HG03159 (cell line): ENCODE results near the gene SNHG17.
"Not testable (repeated sequence)": the region's sequence is repeated elsewhere in the genome, so short reads cannot be mapped to it uniquely, and the experiment has no call there.

Experiments
- ATAC-seq: cut with Tn5 transposase; IDR thresholded peaks from one replicate; pipeline ENCODE4 v1.9.1; 2021; ENCODE audit warnings: mild to moderate bottlenecking, moderate library complexity; ENCODE audit not compliant: unreplicated experiment

Gene SNHG17

DNA sequence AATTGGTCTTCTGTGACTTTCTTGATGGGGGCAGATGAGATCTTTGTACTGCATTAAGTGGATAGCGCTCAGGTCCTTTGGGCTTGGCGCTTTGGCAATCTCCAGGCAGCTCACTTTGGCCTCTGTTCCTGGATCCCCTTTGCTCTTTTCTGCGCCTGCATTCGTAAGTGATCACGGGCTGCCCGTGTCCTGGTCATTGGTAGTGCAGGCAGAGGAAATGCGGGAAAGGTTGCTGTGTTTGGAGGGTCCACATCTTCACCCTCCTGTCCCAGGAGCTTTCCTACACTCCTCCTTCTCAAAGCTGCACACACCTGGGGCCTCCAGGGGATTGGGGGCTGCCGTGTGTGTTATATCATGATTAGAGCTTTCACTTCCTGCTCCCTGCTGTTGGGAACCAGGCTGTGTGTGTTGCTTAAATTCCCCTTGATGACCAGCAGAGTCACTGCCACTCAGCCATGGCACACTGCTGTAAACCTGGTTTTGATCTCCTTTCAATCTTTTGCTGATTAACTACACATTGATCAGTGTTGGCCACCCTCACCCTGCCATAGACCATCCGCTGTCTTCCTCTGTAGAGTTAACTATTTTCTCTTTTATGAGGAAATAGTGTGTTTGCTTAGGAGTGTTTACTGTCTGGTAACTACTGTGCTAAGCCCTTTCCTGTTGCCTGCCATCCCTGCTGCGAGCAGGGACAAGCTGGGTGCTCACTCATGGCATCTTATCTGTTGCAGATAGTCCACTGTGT lies 13.0 kb upstream of the SNHG17 start:
- ATAC-seq = no peak

DNA sequence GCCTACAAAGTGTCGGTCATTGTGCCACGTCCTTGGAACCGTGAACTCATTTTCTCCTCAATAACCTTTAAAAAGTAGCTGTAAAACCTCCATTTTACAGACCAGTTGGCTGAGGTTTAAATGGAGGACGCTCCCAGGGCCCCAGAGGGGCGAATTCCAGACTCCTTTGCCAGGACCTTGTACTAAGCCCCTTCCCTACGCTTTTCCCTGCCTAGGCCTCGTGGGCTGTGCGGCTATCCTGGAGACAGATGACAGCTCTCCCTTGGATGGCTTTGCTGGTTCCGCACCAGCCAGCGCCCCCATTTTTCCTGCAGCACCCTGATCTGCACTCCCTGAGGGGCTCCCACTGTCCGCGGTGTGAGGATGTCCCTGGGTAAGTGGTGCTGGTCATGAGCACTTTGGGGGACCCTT lies 12.1 kb upstream of the SNHG17 start:
- no peak for ATAC-seq

DNA sequence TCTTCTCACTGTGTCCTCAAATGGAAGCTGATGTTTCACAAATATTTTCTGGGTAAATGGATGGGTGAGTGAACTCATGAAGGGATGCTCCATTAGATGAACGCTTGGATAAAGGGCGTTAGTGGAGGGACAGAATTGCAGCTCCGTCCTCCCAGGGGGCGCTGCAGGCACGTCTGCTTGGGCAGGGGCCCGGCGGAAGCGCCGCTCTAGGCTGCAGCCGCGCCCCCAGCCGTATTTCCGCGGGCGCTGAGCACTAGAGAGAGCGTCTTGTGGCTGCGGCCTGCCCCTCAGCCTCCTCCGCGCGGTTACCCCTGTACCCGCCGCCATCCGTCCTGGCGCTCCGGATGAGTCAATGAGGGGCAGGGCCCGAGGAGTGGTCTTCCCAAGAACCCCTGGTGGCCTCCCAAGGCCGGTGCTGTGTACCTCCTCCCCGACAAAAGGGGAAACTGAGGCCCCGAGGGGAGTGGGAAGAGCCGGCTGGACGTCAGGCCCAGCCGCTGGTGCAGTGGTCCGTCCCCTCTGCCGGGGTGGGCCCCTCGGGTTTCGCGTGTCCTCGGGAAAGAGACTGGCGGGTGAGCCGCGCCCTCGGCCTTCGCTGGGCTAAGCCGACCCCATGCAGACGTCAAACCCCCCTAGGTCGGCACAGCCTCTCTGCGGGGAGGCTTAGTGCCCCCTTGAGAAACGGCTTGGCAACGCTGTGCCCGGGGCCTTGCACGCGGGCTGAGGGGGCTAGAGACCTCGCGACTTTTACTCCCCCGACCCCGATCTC lies 11.5 kb upstream of the SNHG17 start:
- peak; percentile 79 for ATAC-seq

DNA sequence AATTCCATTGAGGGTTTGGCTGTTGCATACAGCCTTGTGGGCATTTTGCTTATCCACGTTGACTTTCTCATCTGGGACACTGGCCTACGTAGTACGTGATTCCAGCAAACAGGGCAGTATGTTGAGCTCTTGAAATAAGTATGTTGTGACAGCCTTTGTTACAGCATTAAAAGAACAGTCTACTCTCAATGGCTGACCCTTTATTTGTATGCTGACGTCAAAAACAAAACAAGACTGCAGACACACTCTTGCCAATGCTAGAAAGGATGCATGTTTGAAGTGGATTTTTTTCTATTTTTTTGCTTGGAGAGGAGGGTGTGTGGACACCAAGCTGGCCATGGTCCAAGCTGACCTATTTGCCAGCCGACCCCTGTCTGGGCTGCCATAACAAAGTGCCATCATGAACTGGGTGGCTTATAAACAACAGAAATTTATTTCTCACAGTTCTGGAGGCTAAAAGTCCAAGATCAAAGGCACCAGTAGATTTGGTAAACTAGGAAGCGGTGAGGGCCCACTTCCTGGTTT lies 10.8 kb upstream of the SNHG17 start:
- peak; percentile 12 for ATAC-seq

DNA sequence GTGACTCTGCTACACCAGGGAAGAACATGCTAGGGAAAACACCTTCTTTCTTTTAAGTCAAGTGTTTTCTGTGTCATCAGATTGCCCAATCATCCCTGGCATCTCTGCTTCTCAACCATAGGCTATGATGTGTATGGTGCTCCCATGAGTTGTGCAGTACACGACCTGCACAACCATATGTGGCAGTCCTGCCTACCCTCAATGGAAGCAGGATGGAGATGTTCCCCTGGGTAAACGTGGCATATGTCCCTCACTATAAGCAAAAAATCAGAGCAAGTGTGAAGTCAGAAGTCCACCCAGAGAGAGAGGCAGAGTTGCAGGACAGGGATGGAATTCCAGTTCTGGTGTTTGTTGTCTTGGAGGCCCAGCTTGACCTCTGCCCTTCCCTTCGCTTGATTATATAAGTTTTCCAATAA lies 10.3 kb upstream of the SNHG17 start:
- ATAC-seq = no peak

DNA sequence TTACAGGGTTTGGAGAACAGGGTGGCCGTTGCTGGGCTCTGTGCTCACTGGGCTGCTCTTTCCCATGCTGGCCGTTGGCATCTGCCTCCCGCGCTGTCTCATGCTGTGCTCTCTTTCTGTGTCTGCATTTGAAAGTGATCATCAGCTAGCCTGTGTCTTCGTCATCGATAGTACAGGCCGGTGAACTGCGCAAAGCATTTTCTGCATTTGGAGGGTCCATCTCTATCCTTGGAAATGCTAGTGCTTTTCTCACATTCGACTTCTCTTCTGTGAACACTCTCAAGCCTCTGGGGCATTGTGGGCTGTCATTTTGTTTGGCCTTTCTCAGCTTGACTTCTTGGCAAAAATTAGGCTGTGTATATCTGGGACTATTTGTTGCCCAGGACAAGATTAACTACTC lies 6.8 kb upstream of the SNHG17 start:
- ATAC-seq = no peak

DNA sequence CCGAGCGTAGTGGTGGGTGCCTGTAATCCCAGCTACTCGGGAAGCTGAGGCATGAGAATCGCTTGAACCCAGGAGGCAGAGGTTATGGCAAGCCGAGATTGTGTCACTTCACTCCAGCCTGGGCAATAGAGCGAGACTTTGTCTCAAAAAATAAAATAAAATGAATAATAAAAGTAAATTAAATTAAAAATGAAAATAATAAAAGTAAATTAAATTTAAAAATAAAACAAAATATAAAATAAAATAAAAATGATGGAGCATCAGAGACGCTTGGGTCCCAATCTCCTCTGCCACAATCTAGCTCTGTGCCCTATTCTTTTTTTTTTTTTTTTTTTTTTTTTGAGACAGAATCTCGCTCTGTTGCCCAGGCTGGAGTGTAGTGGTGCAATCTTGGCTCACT lies 6.0 kb upstream of the SNHG17 start:
- not testable (repeated sequence) for ATAC-seq

DNA sequence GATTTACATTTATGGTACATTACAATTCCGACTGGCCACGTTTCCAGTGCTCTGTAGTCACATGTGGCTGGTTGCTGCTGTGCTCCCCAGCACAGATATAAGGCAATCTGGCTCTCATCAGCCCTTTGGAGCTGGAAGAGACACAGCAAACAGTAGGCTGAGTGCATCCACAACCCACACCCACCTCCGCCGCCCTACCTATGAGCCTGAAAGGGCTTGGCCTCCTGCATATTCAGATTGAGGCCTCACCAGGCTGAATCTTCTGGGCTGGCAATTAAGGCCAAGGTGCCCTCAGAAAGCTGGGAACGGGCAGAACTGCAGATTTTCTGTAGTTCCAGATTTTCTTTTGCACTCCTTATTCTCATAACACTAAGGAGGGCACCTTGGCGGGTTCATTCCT lies 2.7 kb upstream of the SNHG17 start:
- ATAC-seq = no peak

DNA sequence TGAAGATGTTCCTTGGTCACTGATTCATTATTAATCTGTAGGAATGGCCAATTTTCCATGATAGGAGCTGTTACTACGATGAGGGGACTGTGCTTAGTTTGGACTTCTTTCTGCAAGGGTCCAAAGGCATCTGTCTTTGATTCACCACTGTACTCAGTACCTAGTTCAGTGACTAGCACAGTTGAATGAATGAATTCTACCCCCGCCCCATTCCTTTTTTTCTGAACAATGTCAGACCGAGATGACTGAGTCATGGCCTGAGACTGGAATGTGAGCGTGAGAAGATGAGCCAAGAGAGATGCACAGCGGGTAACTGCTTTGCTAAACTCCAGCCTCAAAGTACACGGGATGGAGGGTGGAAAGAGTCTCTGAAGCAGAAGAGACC lies 419 bp upstream of the SNHG17 start:
- ATAC-seq = no peak

DNA sequence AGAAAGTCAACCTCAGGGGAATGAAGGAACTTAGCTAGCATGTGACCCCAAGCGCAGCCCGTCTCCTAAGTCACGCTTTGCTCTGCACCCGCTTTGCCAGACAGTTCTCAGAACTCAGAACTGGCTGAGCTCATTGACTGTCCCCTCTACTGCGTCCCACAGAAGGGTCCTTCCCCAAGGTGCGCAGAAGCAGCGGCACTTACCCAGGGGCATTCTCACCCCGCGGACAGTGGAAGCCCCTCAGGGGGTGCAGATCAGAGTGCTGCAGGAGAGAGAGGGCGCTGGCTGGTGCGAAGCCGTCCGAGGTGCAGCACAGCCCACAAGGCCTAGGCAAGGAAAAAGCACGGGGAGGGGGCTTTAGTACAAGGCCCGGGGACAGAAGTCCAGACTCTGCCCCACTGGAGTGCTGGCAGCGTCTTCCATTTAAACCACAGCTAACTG lies 807 bp downstream of the SNHG17 start:
- peak; percentile 40 for ATAC-seq

DNA sequence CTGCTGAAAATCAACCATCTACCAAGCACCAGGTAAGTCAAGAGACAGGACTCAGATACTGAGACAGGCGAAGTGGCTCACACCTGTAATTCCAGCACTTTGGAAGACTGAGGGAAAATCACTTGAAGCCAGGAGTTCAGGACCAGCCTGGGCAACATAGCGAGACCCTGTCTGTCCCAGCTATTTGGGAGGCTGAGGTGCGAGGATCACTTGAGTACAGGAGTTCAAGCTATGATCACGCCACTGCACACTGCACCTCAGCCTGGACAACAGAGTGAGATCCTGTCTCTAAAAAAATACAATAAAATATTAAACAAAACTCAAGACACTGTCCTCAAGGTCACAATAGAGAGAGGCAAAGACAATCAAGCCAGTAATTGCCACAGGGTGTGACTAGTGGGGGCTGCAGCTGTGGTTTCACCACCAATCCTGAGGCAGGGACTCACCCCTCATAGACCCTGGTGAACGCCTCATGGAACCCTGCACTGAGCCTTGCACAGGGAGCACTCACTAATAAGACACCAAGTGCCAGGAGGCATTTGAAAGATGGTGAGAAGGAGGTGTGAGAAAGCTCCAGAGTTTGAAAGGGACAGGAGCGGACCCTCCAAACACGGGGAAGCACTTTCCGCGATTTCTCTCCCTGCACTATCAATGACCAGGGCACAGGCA lies 1.7 kb downstream of the SNHG17 start:
- no peak for ATAC-seq

DNA sequence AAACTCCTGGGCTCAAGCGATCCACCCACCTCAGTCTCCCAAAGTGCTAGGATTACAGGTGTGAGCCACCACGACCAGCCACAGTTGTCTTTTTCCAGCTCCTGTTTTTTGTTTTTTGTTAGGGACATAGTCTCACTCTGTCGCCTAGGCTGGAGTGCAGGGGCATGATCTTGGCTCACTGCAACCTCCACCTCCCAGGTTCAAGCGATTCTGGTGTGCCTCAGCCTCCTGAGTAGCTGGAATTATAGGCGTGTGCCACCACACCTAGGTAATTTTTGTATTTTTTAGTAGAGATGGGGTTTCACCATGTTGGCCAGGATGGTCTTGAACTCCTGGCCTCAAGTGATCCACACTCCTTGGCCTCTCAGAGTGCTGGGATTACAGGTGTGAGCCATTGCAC lies 2.3 kb downstream of the SNHG17 start:
- ATAC-seq = not testable (repeated sequence)

DNA sequence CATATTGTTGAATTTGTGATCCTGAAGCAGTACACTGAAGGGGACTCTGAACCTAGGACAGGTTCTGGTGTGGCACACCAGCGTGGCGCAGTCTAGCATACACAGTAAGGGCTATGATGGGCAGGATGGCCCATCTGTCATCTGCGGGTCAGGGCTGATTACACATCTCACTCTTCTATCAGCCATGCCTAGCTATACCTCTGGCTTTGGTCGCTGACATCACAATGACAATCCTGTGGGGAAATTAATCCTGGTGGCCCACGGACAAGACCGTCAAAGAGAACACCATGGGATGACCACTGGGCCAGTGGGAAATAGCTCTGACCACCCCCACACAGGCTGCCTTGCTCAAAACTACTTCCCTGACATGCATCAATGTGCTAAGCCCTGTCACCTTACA lies 2.8 kb downstream of the SNHG17 start:
- ATAC-seq = no peak

DNA sequence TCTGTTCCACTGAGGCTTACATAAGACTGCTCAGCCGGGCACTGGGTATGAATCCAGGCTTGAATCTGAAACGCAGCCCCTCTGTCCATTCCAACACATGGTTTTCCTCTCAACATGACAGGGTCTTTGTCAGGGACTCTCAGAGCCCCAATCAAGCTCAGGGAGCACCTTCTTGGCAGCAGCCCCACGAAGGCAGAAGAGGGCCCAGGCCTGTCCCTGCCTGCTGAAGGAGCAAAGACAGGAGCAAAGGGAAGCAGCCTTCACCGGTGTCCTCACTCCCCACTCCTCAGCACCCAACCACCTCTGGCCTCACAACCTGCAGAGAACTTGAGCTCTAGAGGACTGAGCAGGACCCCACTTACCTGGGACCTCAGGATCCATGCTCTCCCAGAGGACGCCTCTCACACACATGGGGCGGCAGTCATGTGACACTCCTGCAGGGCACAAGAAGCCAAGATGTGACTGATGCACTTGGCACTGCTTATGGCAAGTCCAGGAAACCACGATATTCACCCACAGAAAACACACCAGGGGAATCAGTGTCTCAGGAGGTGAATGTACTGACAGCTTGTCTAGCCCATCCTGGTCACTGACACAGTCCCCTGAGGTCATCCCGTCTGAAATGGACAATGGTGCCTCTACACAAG lies 4.3 kb downstream of the SNHG17 start:
- no peak for ATAC-seq

DNA sequence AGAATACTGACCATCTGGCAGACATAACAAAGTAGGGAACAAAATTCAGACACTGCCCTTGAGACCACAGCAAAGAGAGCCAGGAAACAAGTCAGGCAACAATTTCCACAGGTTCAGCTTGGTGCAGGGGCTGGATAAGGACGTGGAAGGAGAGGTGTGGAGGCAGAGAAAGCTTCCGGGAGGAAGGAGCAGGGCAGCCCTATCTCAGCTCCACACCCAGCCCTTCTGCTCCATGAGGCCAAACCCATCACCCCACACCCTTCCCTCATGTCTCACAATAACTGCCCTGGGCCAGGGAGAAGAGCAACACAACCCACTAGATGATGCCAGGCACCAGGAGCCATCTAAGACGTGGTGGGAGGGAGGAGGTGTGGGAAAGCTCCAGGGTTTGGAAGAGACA lies 5.8 kb downstream of the SNHG17 start:
- ATAC-seq = no peak

DNA sequence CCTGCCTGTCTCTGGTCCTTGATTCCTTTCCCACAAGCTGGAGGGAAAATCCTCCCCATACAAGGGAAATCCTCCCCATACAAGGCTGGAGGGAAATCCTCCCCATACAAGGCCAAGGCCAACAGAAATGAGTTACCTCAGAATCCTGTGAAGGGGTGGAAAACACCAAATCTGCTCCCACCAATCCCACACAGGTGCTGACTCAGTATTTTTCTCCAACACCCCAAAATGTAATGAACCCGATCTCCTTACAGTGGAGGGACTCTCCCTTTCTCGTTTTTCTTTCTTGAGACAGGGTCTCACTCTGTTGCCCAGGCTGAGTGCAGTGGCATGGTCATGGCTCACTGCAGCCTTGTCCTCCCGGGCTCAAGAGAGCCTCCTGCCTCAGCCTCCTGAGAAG lies 6.3 kb downstream of the SNHG17 start:
- ATAC-seq = no peak

DNA sequence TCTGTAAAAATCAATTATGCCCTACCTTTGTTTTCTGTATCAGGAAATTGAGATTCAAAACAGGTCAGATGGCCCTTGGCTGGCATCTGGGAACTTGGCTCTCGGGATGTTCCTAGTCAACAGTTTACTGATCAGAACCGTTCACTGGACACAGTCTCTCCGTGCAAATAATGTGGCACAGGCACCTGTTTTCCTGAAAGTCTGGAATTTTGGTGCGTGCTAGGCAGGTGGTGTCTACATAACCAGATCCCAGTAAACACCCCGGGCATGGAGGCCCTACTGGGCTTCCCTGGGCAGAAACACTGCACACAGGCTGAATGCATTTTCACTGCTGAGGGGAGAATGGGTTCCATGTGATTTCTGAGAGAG lies 7.5 kb downstream of the SNHG17 start:
- ATAC-seq = no peak

DNA sequence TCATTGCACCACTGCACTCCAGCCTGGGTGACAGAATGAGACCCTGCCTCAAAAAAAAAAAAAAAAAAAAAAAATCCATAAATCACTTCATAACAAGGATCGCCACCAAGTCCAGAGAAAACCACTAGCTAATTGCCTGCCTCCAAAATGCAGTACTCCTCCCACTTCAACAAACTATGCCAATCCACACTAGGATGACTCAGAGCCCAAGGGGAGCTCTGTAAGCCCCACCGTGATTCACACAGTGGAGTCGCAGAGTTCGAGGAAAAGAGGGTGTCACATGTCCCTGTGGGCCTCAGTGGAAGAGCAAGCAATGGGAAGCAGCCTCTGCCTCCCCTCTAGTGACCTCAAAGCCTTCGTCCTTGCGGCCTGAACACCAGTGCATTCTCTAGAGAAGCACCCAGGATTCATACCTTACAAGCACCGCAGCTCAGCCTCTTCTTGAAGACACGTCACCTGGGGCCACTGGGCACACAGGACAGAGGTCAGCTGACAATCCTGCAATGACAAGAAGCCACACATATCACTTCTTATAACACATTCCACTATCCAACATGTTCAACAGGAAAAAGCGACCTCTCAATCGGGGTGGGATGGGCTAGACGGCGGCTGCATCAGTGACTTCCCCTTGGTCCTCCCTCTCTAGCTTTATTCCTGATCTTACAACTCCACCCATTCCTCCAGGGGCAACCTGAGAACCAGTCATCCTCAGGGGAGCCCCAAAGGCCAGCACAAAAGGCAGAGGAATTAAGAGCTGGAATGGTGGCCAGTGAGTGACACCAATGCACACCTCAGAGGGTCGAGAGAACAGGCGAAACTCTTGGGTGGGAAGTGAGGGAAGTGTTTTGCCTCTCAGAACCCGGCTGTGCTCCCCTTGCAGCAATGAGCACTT lies 8.9 kb downstream of the SNHG17 start:
- ATAC-seq = no peak

DNA sequence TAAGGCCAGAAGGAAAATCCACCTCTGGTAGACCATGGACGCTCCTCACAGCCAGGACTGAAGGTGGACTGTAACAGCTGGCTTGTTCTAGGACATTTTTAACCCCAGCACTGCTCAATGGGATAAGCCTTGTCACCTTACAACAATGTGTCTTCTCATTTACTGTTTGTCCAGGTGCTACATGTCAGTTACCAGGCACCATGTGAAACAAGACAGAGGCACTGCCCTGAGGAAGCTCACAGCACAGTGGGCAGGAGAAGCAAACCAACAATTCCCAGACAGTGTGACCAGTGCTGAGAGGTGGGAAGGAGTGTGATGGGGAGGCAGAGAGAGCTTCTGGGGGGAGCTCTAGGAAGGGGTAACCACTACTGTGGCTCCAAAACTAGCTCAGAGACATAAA lies 10.7 kb downstream of the SNHG17 start:
- ATAC-seq = no peak

DNA sequence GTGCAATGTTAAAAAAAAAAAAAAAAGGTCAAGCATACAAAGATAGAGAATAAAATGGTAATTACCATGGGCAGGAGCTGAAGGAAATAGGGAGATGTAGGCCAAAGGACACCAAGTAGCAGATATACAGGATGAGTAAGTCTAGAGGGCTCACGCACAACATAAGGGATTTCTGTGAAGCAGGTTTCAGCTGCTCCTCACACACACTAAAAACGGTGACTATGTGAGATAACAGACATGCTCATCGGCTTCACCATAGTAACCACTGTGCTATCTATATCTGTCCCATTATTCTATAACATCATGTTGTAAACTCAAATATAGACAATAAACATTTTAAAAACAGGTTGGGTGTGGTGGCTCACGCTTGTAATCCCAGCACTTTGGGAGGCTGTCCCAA lies 11.6 kb downstream of the SNHG17 start:
- ATAC-seq = no peak
